GM19455 (cell line): ENCODE data around the gene KRTAP4-9.
"Not testable (repeated sequence)": the region's sequence is repeated elsewhere in the genome, so short reads cannot be mapped to it uniquely, and the experiment has no call there.

ENCODE experiments used
- ATAC-seq: cut with Tn5 transposase; IDR thresholded peaks from one replicate; pipeline ENCODE4 v1.9.1; 2021; ENCODE audit not compliant: unreplicated experiment

KRTAP4-9 gene

DNA sequence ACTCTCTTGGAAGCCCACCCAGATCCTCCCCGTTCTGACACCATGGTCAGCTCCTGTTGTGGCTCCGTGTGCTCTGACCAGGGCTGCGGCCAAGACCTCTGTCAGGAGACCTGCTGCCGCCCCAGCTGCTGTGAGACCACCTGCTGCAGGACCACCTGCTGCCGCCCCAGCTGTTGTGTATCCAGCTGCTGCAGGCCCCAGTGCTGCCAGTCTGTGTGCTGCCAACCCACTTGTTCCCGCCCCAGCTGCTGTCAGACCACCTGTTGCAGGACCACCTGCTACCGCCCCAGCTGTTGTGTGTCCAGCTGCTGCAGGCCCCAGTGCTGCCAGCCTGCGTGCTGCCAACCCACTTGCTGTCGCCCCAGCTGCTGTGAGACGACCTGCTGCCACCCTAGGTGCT, at the start of gene KRTAP4-9:
Gene KRTAP4-9, plus strand, starts transcription at position 43 of the 400 bp plus-strand sequence. Its CDS starts 0 bp downstream, at position 43.
- ATAC-seq = not testable (repeated sequence)

DNA sequence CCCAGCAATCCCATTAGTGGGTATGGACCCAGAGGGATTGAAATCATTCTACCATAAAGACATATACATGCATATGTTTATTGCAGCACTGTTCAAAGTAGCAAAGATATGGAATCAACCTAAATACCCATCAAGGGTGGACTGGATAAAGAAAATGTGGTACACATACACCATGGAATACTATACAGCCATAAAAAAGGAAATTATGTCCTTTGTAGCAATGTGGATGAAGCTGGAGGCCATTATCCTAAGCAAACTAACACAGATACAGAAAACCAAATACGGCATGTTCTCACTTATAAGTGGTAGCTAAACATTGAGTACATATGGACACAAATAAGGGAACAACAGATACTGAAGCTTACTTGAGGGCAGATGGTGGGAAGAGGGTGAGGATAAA, 47.6 kb upstream of the KRTAP4-9 start:
- no peak for ATAC-seq

DNA sequence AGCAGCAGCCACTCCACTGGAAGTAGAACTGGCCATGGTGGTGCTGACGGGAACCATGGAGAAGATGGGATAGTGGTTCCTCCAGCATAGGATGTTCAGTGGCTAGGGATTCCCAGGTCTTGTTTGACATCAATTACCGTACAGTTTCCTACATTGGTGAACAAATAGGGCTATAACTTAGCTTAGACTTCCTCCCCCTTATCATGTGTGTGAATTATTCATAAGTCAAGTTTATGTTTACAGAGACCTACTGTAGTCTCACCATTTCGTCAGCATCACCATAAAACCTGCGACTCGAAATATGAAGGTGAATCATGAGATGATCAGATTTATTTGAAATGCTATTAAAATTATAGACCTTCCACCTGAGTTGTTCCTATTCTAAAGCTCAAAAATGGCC, 46.4 kb upstream of the KRTAP4-9 start:
- ATAC-seq = no peak

DNA sequence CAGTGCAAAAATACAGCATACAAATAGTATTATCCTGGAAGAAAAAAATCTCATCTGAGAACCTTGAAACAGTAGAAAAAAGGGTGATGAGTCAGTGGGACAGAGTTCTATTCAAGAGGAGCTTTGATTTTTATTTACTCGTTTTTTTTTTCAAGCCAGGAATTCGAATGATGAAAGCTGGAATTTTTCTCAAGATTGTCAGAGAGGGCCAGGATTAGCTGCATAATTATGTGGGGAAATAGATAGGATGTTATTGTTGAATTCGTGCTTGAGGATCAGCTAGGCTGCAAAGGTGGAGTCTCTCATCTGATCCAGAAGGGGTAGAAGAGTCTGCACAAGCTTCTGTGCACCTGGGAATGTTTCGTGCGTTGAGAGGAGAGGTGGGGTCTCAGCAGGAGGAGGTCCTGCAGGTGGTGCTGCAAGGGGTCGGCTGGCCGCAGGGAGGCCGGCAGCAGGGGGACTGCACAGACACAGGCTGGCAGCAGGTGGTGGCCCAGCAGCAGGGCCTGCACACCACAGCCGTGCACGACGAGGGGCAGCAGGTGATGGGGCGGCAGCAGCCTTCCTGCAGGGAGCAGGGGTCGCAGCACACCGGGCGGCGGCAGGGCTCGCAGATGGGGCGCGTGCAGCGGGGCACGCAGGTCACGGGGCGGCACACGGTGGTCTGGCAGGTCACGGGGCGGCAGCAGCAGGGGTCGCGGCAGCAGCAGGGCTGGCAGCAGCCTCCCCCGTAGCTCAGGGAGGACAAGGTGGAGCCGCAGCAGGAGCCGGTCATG, 45.7 kb upstream of the KRTAP4-9 start:
- not testable (repeated sequence) for ATAC-seq

DNA sequence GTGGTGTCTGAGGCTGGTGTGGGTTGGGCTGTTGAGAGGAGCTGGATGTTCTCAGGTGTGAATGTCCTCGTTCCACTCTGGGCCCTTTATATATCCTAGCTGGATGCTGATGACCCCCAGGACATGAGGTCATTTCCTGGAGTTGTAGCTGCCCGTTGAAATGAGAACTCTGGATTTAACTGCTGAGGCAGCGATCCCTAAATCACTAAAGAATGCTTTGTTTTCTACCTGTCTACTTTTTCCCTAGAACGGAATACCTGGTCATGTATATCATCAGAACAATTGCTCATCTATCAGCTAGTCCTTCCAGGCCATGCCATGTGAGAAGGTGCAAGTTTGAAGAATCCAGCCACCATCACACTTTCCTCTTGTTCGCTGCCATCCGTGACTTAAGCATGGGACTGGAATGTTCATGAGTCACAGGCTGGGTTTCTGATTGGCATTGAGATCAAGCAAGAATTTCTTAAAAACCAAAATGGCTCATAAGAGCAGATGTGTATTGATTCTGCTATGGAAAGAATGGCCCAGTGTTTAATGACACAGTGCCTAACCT, 45.1 kb upstream of the KRTAP4-9 start, which contains the start of gene KRTAP2-3:
Gene KRTAP2-3, minus strand, starts transcription at position 63 of the 553 bp plus-strand sequence. CDS start 64 bp downstream, outside the sequence.
- no peak for ATAC-seq

DNA sequence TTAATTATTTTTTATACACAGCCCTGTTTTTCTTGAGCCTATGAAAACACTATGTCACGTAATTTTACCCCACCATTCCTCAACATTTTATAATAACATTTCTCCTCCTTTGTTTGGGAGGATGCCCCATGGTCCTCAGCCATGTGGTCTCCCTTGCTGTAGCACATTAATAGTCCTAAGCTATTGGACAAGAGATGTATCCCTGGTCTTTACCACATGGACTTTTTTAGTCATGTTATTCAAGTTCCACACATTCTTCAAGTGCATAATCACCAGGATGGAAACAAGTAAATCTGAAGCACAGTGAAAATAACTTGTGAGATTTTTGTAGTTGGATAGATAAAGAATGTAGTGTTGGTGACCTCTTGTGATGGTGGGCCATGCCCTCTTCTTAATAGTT, 43.2 kb upstream of the KRTAP4-9 start:
- no peak for ATAC-seq

DNA sequence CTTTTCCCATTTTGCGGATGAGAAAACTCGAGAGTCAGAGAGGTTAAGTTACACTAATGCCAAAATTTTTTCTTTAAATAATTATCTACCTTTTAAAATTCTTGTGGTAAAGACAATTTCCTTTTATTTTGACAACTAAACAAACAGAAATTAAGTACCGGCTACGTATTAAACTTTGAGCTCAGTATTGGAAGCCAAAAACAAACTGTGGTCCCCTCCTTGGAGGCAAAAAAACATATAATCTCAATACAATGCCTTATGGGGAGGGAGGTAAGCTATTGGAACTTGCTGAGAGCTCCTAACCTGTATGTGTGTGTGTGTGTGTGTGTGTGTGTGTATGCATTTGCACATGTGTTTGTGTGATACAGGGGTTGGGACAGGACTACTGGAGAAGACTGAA, 41.7 kb upstream of the KRTAP4-9 start:
- no peak for ATAC-seq

DNA sequence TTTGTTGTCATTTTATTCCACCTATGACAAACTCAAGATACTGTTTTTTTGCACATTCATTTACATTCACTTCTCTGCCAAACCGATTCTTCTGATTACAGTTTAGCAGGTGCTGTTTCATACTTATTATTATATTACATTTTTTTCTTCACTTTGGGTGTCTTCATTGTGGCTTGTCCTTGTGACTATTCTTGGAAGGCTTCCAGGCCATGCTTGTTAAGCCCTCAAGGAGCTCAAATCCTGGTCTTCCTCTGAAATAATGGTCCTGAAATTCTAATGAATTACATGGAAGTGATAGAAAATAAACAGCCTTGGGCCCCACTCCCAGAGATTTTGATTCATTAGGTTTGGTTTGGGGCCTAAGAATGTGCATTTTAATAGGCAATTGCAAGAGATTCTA, 40.9 kb upstream of the KRTAP4-9 start:
- ATAC-seq = no peak

DNA sequence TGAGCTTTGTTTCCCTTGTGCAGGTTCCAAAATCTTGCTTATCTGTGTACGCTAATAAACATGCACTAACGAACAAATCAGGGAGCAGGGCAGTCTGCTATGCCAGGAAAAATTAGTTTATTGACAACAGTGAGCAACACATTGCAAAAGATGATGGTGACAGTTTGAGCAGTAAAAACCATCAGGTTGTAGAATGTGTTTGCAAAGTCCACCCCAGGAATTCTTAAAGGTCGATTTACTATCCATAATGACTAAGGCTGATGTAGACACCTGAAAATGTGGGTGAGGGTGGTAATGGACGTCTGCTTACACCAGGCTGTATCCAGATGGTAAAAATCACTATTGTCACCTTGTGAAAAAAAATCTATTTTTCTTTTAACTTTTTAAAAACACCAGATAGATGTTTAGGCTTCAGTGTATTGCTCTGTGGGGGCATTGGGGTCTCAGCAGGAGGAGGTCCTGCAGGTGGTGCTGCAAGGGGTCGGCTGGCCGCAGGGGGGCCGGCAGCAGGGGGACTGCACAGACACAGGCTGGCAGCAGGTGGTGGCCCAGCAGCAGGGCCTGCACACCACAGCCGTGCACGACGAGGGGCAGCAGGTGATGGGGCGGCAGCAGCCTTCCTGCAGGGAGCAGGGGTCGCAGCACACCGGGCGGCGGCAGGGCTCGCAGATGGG, 40.0 kb upstream of the KRTAP4-9 start:
- not testable (repeated sequence) for ATAC-seq

DNA sequence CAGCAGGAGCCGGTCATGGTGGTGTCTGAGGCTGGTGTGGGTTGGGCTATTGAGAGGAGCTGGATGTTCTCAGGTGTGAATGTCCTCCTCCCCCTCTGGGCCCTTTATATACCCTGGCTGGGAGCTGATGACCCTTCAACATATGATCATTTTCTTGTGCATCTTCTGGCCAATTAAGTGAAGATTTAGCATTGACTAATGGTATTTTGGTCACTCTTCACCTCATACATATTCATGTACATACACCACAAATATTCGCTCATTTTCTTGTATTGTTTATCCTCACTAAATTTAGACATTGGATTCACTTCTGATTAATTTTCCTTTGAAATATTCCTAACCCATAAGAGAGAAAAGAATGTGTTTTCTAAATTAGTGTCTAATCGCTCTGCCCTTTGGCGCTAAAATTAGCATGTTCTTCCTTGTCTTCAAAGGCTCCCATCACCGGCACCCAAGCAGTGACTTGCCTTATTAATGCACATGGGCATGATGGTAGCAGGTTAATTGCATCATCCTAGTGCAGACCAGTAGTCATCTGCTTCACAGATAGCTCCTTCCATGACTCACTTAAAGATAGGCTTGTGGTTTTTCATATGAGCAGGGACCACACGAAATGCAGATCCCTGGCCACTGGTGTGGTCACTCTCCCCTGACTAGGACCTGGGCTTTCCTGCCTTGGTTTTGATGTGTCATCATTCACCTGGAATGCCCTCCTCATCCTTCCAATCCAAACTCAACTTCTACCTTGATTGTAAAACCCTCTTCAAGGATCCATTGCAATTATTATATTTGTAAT, 39.2 kb upstream of the KRTAP4-9 start, which contains the start of gene KRTAP2-4:
Gene KRTAP2-4, minus strand, starts transcription at position 51 of the 796 bp plus-strand sequence. Its CDS starts 34 bp downstream, at position 17.
- ATAC-seq = no peak

DNA sequence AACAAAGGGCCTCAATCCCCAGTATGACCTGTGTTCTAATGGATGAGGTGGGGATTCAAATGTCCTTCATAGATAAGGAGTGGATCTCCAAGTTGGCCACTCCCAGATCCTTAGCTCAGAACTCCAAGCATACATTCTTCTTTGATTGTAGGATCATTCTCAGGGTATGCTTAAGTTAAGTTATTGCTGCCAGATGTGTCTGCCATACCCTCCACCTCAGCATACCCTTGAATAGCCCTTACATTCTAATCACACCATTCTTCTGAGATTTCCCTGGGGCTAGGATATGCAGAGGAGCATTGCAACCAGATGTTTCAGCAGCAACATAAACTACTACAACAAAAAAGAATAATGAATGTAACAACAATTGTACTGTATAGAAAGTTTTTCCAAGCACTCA, 37.9 kb upstream of the KRTAP4-9 start:
- no peak for ATAC-seq

DNA sequence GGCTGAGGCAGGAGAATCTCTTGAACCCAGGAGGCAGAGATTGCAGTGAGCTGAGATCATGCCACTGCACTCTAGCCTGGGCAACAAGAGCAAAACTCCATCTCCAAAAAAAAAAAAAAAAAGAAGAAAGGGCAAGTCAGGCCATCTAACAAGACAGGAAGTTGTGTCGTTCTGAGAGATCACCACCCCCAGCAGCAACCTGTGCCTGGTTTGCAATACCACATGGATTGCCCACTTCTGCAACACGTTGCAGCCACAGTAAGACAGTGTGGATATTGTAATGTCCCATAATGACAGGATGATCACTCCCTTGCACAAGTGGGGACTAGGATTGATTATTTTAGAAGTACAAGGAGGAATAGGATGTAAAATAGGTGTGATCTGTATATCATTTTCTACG, 36.2 kb upstream of the KRTAP4-9 start:
- no peak for ATAC-seq

DNA sequence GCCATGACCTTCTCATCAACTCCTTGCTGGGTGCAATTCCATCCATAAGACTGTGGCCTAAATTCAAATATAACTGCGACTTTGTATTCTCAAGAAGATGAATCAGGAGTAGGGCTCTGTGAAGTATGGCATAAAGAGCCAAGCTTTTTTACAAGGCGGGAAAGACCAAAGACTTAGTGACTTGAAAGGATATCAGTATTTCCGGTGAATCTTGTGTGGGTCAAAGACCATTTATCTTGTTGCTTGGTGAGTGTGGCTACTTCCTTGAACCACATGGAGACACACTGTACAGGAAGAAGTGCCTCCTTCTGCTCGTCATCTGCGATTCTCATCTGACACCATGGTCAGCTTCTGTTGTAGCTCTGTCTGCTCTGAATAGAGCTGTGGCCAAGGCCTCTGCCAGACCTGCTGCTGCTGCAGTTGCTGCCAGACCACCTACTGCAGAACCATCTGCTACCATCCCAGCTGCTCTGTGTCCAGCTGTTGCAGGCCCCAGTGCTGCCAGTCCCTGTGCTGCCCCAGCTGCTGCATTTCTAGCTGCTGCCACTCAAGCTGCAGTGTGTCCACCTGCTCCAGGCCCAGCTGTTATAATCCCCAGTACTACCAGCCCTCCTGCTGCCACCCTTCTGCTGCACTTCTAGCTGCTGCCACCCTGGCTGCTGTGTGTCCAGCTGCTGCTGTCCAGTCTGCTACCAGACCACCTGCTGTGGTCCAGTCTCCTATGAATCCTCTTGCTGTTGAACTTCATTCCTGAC, 33.4 kb upstream of the KRTAP4-9 start:
- ATAC-seq = no peak

DNA sequence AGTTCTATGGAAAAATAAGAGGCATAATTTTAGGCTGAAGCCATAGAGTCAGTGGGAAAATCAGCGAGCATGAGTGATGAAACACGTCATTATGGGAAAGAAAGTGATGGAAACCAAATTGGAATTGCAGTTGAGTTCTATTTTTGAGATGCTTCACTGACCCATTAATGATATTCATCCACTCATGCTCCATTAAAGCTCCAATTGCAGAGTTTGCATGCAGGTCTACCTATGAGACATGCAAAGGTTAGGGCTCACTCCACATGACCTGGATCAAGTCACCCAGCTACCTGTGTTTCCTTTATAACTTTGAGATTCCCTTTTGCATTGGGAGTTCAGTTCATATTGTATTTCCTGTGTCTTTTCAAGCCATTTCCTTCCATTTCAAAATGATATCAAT, 31.5 kb upstream of the KRTAP4-9 start:
- no peak for ATAC-seq

DNA sequence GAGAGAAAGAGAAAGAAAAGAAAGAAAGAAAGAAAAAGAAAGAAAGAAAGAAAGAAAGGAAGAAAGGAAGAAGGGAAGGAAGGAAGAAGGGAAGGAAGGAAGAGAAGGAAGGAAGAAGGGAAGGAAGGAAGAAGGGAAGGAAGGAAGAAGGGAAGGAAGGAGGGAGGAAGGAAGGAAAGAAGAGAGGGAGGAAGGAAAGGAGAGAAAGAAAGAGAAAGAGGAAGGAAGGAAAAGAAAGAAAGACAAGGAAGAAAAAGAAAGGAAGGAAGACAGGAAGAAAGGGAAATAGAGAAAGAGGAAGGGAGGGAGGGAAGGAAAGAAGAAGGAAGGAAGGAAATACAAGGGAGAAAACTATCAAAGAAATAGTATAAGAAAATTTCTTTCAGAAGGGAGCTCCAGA, 28.4 kb upstream of the KRTAP4-9 start:
- no peak for ATAC-seq

DNA sequence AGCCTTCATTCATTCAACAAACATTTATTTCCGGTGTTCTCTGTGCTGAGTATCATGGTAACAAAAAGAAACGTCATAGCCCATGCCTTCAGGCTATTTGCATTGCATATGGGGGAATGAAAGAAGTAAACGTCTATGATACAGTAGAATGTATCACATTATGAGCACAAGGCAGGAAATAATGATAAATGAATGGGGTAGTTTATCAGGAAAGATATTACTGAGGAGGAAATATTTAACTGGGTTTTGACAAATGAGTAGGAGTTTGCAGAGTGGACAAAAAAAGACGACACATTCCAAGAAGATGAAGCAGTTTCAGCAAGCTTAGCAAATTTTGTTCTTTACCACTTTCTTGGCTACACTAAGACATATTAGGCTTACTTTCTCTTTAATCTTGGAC, 22.6 kb upstream of the KRTAP4-9 start:
- no peak for ATAC-seq

DNA sequence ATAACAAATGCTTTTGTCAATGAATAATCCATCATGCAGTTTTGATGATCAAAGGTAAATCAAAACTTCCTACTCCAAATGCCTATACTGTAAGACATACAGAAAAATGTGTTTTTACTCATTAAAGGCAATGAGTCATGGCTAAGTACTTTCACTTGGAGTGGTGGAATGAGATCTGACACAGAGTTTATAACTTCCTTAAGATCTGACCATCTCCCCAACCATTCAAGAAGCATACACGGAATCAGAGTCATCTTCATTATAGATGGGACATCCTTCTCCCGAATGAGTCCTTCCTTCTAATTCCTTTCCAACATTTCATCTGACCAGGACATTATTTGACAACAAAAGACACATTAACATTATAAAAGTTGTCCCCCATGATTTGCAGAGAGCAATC, 21.8 kb upstream of the KRTAP4-9 start:
- not testable (repeated sequence) for ATAC-seq

DNA sequence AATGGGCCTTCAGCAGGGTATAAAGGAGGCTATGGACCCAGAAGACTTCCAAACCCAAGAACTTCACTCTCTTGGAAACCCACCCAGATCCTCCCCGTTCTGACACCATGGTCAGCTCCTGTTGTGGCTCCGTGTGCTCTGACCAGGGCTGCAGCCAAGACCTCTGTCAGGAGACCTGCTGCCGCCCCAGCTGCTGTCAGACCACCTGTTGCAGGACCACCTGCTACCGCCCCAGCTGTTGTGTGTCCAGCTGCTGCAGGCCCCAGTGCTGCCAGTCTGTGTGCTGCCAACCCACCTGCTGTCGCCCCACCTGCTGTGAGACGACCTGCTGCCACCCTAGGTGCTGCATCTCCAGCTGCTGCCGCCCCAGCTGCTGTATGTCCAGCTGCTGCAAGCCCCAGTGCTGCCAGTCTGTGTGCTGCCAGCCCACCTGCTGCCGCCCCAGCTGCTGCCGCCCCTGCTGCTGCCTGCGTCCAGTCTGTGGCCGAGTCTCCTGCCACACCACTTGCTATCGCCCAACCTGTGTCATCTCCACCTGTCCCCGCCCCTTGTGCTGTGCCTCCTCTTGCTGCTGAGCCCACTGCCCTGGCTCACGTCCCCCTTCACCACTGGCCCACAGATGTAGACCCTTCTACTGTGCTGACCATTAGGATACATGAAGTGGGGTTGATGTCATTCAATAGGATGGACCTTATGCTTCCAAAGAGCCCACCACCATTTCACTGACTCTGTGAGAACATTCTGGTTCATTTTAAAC, 20.9 kb upstream of the KRTAP4-9 start, which contains the start of gene KRTAP4-7:
Gene KRTAP4-7, plus strand, starts transcription at position 51 of the 757 bp plus-strand sequence. Its CDS starts 57 bp downstream, at position 108.
- ATAC-seq = not testable (repeated sequence)

DNA sequence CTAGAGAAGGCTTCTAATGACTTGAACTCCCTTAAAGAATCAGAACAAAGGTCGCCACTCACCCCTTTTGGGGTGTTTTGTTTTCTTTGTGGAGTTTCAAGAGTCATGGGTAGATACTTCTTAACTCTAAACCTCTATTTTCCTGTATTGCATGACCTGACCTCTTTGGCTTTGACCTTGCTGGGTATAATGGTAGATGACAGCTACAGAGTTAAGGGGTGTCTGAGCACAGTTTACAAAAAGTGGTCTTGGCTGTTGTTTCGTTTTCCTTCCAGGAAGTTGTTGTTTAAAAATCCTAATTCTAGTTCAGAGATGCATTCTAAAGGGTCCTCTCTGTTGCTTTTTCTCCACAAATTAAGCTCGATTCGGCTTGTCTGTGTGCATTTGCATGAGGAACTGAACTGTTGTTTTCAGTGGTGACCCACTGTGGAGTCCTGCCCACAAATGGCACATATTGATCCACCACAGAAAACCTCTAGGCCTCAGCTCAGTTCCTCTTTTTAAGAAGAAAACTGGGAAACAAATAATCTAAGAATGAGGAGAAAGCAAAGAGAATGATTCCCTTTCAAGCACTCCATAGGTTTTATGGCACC, 16.3 kb upstream of the KRTAP4-9 start:
- ATAC-seq = not testable (repeated sequence)
